ENCODE measurements around the gene LZTR1.
"Not testable (repeated sequence)": the region's sequence is repeated elsewhere in the genome, so short reads cannot be mapped to it uniquely, and the experiment has no call there.

The LZTR1 gene

GRCh38 chr22:20965888-20966855 lies 15.9 kb upstream of the LZTR1 start:
- DNase-seq (ENCODE audit: low spot score): no peak

DNA sequence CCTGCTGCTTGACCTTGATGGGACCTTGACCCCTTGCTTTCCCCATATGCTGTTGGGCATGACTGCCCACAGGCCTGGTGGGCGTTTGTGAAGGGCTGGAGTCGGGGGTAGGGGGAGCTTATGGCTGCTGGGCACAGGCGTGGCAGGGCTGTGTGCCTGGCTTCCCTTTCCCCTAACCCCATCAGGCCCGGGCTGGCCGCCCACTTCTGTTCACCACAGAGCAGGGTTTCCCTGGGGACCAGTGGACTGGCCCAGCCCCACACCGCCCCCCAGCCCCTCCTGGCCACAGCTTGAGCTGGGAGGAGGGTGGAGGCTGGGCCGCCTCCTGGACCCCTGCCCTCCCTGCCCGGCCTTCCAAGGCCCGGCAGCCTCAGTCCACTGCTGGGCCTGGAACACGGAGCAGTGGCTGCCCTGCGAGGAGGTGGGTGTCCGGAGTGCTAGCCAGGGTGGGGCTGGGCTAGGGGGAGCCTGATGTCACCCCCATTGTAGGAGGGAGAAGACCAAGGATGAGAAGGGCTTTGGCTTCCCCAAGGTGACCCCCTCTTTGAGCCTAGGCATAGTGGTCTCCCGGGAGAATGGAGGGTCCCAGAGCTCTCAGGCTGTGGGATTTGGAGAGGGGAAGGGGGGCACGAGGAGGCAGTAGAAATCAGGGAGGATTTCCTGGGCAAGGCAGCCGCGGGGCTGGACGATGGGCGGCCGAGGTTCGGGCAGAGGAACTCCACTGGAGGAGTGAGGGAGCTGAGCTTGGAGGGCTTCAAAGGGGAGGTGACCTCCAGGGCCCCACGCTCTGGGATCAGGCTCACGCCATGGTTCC lies 15.0 kb upstream of the LZTR1 start, which contains the start of gene AIFM3:
Gene AIFM3 (plus strand): TSS at position 373 of the 814 bp plus-strand sequence. CDS start 690 bp downstream, outside the sequence.
- no peak for DNase-seq (ENCODE audit: low spot score)

GRCh38 chr22:20967697-20968211 lies 14.3 kb upstream of the LZTR1 start:
- no peak for DNase-seq (ENCODE audit: low spot score)

DNA sequence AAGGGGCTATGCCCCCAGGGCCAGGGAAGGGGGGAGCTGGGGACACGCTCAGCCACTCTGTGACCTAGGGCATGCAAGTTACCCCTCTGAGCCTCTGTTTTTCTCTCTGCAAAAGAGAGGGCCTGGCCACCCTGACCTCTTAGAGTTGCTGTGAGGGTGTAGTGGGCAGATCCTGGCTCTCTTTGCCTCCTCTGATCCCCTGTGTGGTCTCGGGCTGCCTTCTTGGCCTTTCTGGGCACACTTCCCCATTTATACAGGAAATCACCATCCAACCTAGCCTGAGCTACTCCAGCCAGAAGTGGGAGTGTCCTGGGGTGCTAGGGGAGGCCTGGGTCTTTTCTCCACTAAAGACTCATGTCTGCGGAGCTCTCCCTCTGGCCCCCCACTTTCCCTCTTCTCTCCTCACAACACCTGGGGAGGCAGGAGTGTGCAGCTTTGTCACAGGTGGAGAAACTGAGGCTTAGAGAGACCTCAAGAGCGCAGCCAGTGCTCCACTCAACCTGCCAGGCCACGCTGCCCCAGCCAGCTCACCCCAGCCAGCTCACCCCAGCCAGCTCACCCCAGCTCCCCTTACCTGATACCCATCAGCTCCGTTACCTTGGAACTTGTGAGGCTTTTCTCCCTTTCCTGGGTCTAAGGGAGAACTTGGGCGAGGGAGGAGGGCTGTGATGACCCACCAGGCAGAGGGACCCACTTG lies 13.7 kb upstream of the LZTR1 start:
- DNase-seq (ENCODE audit: low spot score): no peak

DNA sequence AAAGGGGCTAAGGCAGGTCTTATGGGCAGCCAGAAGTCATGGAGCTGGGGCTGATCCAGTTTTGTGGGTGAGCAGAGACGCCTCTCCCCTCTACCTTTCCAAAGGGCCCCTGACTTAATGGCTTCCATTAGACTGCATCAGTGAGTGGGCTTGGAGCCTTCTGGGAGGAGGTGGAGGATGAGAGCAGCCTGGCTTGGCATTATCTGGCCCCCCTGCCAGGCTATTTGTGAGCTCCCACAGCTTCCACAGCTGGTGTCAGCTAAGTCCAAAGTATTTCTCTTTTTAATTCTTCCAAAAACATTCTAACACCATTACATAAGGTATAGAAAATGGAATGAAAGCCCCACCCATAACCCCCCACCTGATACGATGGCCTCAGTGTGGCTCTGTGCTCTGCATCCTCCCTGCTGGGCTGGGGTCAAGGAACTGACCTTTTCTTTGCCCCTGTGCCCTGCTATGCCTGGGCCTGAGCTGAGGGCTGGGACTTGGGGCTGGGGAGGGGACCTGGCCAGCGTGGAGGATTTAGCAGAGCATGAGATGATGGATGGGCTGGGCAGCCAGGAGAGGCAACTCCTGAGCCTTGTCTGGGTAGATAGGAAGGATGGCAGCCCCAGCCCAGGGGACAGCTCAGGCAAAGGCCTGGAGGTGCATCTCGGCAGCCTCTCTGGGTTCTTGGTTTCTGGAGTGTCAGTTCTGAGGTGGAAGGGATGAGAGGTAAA lies 11.0 kb upstream of the LZTR1 start:
- DNase-seq (ENCODE audit: low spot score): no peak

DNA sequence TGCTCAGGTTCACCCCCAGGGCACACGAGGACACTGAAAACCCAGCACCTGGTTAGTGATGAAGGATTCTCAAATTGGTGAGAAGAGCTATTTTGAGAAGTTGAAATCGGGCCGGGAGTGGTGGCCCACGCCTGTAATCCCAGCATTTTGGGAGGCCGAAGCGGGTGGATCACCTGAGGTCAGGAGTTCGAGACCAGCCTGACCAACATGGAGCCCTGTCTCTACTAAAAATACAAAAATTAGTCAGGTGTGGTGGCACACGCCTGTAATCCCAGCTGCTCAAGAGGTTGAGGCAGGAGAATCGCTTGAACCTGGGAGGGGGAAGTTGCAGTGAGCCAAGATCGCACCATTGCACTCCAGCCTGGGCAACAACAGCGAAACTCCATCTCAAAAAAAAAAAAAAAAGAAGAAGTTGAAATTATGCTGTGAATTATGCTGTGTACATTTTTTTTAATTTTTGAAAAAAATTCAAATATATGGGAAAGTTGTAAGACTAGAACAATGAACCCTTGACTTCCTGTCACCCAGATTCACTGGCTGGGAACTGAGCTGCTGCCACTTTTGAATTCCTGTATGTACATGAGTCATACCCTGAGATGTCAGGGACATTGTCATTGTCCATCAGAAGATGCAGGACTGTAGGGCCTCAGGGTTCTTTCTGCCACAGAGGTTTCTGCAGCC lies 9.9 kb upstream of the LZTR1 start:
- DNase-seq (ENCODE audit: low spot score): not testable (repeated sequence)

GRCh38 chr22:20972933-20973577 lies 9.0 kb upstream of the LZTR1 start:
- DNase-seq (ENCODE audit: low spot score): no peak

DNA sequence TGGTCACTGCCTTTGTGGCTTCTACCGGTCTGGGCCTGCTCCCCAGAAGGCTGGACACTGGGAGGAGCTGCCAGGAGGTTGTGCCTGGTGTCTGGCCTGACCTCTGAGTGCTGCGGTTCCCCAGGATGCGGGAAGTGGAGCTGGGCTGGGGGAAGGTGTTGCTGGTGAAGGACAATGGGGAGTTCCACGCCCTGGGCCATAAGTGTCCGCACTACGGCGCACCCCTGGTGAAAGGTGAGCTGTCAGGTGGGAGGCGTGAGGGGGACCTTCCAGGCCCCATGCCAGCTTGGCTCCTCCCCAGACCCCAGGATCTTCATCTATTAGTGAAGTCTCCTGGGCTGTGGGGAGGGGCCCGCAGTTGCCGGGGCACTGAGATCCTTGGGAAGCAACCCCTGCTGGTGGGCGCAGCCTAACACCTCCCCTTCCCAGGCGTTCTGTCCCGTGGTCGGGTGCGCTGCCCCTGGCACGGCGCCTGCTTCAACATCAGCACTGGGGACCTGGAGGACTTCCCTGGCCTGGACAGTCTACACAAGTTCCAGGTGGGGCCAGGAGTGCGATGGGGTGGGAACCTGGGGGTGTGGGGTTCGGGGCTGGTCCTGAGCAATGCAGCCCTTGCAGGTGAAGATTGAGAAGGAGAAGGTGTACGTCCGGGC lies 8.3 kb upstream of the LZTR1 start:
- no peak for DNase-seq (ENCODE audit: low spot score)

DNA sequence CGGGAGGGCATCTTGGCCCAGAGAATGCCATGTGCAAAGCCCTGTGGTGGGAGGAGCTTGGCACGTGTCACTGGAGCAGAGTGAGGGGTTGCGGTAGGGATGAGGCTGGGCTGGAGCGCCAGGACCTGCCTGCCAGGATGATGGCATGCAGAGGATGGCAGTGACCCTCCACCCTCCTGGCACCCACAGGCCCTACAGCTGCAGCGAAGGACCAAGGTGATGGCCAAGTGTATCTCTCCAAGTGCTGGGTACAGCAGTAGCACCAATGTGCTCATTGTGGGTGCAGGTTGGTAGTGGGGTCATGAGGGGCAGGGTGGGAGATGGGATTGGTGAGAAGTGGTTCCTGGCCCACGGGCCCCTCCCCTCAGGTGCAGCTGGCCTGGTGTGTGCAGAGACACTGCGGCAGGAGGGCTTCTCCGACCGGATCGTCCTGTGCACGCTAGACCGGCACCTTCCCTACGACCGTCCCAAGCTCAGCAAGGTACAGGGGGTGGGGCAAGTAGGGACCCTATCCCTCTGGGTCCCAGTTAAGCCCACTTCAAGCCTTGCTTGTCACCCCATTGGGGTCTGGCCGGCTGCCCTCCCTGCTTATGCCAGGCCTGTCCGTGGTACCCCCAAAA lies 7.7 kb upstream of the LZTR1 start:
- DNase-seq (ENCODE audit: low spot score): no peak

- no peak for DNase-seq (ENCODE audit: low spot score)
Observed at GRCh38 chr22:20975541-20976290, 6.4 kb upstream of the LZTR1 start.

- no peak for DNase-seq (ENCODE audit: low spot score)
Observed at GRCh38 chr22:20976291-20976877, 5.7 kb upstream of the LZTR1 start.

DNA sequence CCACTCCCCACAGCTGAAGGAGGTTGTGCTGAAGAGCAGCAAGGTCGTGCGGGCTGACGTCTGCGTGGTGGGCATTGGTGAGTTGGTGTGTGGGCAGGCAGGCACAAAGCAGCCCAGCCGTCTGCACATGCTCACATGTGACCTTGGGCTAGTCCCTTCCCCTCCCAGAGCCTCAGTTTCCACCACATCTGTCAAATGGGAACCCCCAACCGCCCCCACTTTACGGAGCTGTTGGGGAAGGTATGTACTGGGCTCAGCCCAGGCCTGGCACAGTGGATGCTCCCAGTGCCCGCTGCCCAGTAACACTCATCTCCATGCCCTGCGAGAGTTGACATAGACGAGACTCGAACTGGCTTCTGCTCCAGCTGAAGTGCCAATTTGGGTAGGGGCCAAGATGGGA lies 5.1 kb upstream of the LZTR1 start:
- DNase-seq (ENCODE audit: low spot score): no peak

GRCh38 chr22:20977516-20978170 lies 4.5 kb upstream of the LZTR1 start:
- no peak for DNase-seq (ENCODE audit: low spot score)

DNA sequence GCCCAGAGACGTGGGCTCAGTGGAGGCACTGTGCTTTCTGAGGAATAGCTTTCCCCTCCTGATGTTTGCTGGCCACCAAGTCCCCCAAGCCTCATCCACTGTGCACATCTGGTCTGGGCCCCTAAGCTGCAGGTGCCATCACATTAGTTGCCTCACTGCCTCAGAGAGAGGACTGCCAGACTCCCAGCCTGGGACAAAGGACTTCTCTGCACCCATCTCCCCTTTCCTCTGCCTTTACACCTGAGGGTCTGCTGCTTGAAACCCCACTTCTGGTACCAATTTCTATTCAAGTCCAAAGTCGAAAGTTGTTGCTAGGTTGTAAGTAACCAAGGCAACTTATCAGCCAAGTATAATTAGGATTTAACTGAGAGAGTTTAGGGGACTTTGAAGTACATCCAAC lies 3.7 kb upstream of the LZTR1 start:
- no peak for DNase-seq (ENCODE audit: low spot score)

DNA sequence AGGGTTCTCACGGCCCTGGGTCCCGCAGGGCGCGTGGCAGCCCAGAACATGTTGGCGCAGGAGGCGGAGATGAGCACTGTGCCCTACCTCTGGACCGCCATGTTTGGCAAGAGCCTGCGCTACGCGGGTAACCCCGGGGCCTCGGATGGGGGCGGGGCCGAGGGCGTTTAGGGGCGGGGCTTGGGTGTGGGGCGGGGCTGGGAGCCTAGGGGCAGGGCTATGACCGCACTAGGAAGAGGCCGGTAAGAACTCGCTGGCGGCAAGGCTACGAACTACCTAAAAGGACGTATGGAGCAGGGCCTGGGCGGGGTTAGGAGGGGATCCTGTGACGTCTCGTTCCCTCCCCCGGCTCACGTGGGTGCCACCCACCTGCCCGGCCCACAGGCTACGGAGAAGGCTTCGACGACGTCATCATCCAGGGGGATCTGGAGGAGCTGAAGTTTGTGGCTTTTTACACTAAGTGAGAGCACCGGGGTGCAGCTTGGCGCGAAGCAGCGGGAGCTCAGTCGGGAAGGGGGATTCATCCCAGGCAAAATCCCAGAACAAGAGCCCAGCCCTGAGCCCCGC lies 2.8 kb upstream of the LZTR1 start:
- peak; percentile 33 for DNase-seq (ENCODE audit: low spot score)

DNA sequence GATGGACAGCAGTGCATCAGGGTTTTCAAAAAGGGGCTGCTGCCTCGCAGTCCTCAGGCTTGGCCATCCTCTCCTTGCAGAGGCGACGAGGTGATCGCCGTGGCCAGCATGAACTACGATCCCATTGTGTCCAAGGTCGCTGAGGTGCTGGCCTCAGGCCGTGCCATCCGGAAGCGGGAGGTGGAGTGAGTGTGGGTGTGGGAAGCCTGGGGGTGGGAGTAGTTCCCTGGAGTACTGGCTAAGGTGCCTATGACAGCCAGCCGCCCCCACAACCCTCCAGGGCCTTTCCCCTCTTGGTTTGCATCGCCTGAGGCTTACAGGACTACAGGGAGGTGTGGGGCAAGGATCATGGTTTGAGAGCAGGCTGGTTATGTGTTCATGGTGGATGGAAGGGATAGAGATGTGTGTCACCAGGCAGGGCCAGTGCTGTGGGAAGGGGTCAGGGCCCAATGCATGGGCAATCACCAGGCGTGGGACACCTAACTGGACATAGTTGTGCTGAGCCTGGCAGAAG lies 2.1 kb upstream of the LZTR1 start:
- DNase-seq (ENCODE audit: low spot score): no peak

DNA sequence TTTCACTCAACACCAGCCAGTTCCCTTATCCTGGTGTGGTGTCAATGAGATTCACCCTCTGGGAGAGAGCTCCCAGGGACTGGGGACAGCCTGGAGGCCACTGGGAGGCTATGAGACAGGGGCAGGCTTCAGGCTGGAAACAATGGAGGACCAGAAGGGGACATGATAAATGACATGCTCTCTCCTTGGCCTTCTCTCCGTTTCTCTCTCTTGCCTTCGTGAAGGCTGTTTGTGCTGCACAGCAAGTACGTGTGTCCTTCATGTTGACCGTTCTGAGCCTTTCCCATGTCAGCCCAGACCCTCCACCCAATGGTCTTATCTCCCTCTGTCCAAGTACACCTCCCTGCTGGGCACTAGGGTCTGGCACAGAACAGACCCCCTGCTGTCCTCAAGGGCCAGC lies 1.6 kb upstream of the LZTR1 start:
- DNase-seq (ENCODE audit: low spot score): no peak
